ENCODE results near the gene SH3D19.

SH3D19 gene

GRCh38 chr4:151325111-151325948 is at the start of gene SH3D19:
TSS of gene SH3D19 (minus strand) at chr4:151325605. CDS start at chr4:151325352, 253 bp downstream.
- Histone ChIP-seq H3K9ac (ENCODE audit: low read length) (no peak within 1 kb of the TSS), H2AFZ (ENCODE audit: low read depth, low read length) (no peak within 1 kb of the TSS)

GRCh38 chr4:151362404-151363164 is 37.2 kb upstream of the SH3D19 start:
- Histone ChIP-seq H3K27me3 (ENCODE audit: low read depth, low read length) (peaks cover 12% of the 10 kb centered on the region; the same call in 1 of the 2 replicates), H3K9me3 (ENCODE audit: insufficient read depth, low read length) (no peaks in the 10 kb centered on the region), H3K36me3 (replicated peaks; ENCODE audit: low read depth, low read length) (no peaks in the 10 kb centered on the region), H3K4me2 (ENCODE audit: low read length) (peak overlapping the region; percentile 52), H3K79me2 (ENCODE audit: low read length) (no peaks in the 10 kb centered on the region), H3K27ac (ENCODE audit: low read length) (no peak overlapping the region), H2AFZ (ENCODE audit: low read depth, low read length) (peak overlapping the region; percentile 99), H3K9ac (ENCODE audit: low read length) (peak overlapping the region; percentile 10), H4K20me1 (ENCODE audit: insufficient read depth, low read length) (no peaks in the 10 kb centered on the region), H3K4me1 (ENCODE audit: low read length) (0 out of 2 replicates have a peak, but pooled peaks cover 4% of the 10 kb centered on the region), H3K4me3 (ENCODE audit: low read length) (peak overlapping the region; percentile 54)
- TF ChIP-seq CTCF (IDR thresholded peaks at IDR 0.05; ENCODE audit: low read depth, low read length) (peak; percentile 99), EZH2phosphoT487 (IDR thresholded peaks at IDR 0.05; ENCODE audit: low read depth) (no peak)

More at GRCh38 chr4:151325111-151325948, at the start of gene SH3D19:
- H3K4me1 ChIP-seq (ENCODE audit: low read length) = no peaks in the 10 kb centered on the region
- no peaks in the 10 kb centered on the region for H3K36me3 ChIP-seq (replicated peaks; ENCODE audit: low read depth, low read length)
- H4K20me1 ChIP-seq (ENCODE audit: insufficient read depth, low read length) = no peaks in the 10 kb centered on the region
- H3K27me3 ChIP-seq (ENCODE audit: low read depth, low read length) = no peaks in the 10 kb centered on the region
- no peaks in the 10 kb centered on the region for H3K9me3 ChIP-seq (ENCODE audit: insufficient read depth, low read length)
- no peaks in the 10 kb centered on the region for H3K79me2 ChIP-seq (ENCODE audit: low read length)
- H3K4me3 ChIP-seq (ENCODE audit: low read length) = no peak within 1 kb of the TSS
- no peak within 1 kb of the TSS for H3K4me2 ChIP-seq (ENCODE audit: low read length)
- TF ChIP-seq EZH2phosphoT487 (IDR thresholded peaks at IDR 0.05; ENCODE audit: low read depth) = no peak
- TF ChIP-seq CTCF (IDR thresholded peaks at IDR 0.05; ENCODE audit: low read depth, low read length) = no peak
- H3K27ac ChIP-seq (ENCODE audit: low read length) = no peak within 1 kb of the TSS

GRCh38 chr4:151361966-151362365 is 36.6 kb upstream of the SH3D19 start:
- Histone ChIP-seq H3K4me2 (ENCODE audit: low read length) (peak overlapping the region; percentile 52; the same call in 1 of the 2 replicates), H3K36me3 (replicated peaks; ENCODE audit: low read depth, low read length) (no peaks in the 10 kb centered on the region), H2AFZ (ENCODE audit: low read depth, low read length) (peak overlapping the region; percentile 45), H3K79me2 (ENCODE audit: low read length) (no peaks in the 10 kb centered on the region), H3K9ac (ENCODE audit: low read length) (no peak overlapping the region), H3K9me3 (ENCODE audit: insufficient read depth, low read length) (no peaks in the 10 kb centered on the region), H4K20me1 (ENCODE audit: insufficient read depth, low read length) (no peaks in the 10 kb centered on the region), H3K27ac (ENCODE audit: low read length) (no peak overlapping the region), H3K4me3 (ENCODE audit: low read length) (no peak overlapping the region), H3K27me3 (ENCODE audit: low read depth, low read length) (peaks cover 12% of the 10 kb centered on the region; the same call in 1 of the 2 replicates), H3K4me1 (ENCODE audit: low read length) (0 out of 2 replicates have a peak, but pooled peaks cover 4% of the 10 kb centered on the region)
- TF ChIP-seq EZH2phosphoT487 (IDR thresholded peaks at IDR 0.05; ENCODE audit: low read depth) = no peak

- Histone ChIP-seq H4K20me1 (ENCODE audit: insufficient read depth, low read length) (no peaks in the 10 kb centered on the region), H2AFZ (ENCODE audit: low read depth, low read length) (no peak overlapping the region), H3K79me2 (ENCODE audit: low read length) (no peaks in the 10 kb centered on the region), H3K4me1 (ENCODE audit: low read length) (0 out of 2 replicates have a peak, but pooled peaks cover 4% of the 10 kb centered on the region), H3K27ac (ENCODE audit: low read length) (no peak overlapping the region), H3K4me3 (ENCODE audit: low read length) (no peak overlapping the region), H3K4me2 (ENCODE audit: low read length) (no peak overlapping the region), H3K9ac (ENCODE audit: low read length) (no peak overlapping the region), H3K27me3 (ENCODE audit: low read depth, low read length) (peaks cover 12% of the 10 kb centered on the region; the same call in 1 of the 2 replicates), H3K9me3 (ENCODE audit: insufficient read depth, low read length) (no peaks in the 10 kb centered on the region), H3K36me3 (replicated peaks; ENCODE audit: low read depth, low read length) (no peaks in the 10 kb centered on the region)
- TF ChIP-seq EZH2phosphoT487 (IDR thresholded peaks at IDR 0.05; ENCODE audit: low read depth) (no peak), CTCF (IDR thresholded peaks at IDR 0.05; ENCODE audit: low read depth, low read length) (no peak)
These were observed 35.7 kb upstream of the SH3D19 start for GRCh38 chr4:151361126-151361525.

Measured in OCI-LY3 (cell line).